Retina (tissue), 1 donor: ENCODE measurements around the gene C7.

Experiments used
- DNase-seq: peaks from one replicate; pipeline ENCODE4 v3.0.0-alpha.2; 2016

The C7 gene

DNA sequence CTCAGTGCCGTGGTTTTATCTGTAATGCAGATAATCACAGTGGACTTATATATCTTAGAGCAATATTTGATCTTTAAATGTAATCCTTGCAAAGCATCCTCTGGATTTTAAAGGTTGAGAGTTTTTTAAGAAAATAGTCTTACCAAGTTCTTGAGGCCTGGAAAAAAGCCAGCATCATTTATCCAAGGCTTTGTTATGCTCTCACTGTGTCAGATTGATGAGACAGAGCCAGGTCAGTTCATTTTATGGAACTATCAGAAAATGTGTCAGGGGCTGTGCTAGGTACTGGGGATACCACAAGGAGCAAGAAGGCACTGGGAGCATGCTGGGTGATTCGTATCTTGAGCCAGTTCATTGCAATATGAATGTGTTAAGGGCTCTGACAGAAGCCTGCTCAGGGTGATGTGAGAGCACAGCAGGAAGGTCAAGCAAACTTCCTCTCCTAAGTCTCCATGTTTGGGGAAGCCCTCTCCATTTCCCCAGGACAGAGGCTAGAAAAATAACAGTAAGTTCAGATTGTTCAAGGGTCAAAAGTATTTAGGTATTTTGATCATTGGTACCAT, 19.7 kb downstream of the C7 start:
- no peak for DNase-seq

GRCh38 chr5:40932766-40933165, 23.5 kb downstream of the C7 start:
- no peak for DNase-seq

GRCh38 chr5:40937075-40937474, 27.8 kb downstream of the C7 start:
- no peak for DNase-seq

GRCh38 chr5:40939753-40940152, 30.5 kb downstream of the C7 start:
- DNase-seq = no peak

GRCh38 chr5:40945111-40945510, 35.8 kb downstream of the C7 start:
- no peak for DNase-seq

DNA sequence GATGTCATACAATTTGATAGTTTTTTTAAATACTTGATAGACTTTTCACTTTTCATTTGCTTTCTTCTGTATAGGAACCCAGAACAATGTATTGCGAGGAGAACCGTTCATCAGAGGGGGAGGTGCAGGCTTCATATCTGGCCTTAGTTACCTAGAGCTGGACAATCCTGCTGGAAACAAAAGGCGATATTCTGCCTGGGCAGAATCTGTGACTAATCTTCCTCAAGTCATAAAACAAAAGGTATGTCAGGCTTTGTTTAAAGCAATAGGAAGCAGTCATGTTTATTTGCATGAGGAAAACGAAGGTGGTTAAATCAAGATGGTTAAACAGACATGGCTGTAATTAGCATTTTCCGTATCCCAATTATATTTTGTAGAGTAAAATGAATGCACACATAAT, 46.0 kb downstream of the C7 start:
- no peak for DNase-seq

DNA sequence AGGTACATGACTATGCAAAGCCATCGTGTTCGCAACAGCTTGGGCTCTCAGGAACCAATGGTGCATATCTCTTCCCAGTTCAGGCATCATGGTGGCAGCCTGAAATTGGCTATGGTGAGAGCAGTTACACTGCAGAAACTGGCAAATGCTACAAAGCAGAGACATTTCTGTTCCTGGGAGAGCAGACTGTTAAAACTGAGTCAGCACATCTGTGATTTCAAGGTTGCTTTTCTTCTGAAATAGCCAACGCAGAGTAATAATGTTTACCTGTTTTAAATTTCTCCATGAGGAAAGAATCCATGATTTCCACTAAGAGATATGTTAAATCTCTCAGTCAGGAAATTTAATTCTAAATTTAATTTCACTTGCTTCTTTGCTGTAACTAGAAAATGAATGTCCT, 47.8 kb downstream of the C7 start:
- no peak for DNase-seq

DNA sequence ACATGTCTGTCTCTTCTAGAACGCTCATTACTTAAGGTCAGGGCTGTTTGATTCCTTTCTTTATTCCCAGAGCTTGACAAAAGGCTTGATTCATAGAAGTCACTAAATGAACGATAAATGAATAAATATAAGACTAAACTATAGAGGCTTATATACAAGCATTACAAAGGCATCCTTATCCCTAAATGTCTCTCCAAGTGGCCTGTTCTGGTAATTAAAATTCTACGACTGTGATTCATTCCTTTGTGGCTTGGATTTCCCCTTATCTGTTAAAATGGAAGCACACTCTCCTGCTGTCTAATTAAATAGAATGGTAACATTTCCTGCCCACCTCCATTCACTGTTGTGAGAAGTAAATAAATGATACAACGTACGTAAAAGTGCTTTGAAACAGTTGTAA, 49.5 kb downstream of the C7 start:
- no peak for DNase-seq

DNA sequence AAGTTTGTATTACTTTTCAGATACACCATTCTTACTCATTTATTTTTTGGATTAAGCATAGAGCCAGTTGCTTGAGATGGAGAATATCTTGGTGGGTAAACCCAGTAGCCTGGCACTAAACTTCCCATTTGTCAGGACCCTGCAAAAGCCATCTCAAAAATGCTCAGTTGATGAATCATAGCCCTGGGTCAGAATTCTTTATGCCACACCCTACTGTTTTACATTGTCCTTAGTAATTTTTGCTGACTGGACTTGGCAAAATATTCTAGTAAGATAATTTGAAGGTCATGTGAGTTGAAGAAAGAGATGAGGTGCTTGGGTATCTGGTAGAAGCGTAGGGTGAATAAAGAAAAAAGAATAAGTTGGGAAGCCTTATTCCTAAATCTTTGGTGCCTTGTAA, 50.7 kb downstream of the C7 start:
- no peak for DNase-seq

DNA sequence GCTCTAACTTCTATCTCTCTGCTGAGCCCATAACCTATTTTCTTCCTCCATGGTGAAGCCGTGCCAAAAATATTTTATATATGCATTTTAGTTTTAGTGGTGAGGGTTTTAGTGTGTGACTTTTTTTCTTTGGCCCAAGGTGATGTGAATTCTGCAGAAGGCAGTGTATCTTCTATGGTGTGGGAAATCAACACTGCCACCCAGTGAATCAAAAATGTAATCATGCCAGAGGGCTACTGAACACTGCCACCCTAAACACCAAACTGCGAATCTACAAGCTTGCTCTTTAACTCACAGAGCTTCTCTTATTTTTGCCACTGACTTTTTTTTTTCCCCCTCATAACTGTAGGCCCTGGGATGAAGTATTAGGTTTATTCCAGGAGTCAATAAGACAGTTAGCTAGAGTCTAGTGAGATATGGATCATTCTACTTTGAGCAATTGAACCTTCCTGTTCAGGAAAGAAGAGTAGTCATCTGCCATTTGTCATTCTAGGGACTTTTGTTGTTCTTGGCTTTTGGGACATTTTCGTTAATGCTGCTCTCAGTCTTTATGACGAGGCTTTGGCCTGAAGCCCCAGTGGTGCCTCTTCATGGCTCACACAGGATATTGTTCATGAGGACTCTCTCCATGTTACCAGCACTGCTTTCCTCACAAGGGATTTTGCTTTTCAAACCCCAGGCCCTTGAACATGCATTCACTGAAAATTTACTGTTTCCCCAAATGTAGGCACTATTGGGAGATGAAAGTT, 53.1 kb downstream of the C7 start:
- DNase-seq = no peak

DNA sequence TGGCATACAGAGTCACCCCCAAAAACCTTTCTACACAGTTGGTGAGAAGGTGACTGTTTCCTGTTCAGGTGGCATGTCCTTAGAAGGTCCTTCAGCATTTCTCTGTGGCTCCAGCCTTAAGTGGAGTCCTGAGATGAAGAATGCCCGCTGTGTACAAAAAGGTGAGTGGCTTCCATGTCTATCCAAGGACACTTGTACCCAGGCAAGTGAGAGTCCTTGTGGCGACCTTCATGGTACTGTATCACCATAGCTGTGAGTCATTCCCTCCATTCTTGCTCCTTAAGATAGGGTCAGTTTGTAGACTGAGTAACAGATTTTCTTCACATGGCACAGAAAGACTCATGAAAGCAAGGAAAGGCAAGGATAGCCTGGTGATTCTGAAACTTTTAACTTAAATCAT, 63.1 kb downstream of the C7 start:
- no peak for DNase-seq

DNA sequence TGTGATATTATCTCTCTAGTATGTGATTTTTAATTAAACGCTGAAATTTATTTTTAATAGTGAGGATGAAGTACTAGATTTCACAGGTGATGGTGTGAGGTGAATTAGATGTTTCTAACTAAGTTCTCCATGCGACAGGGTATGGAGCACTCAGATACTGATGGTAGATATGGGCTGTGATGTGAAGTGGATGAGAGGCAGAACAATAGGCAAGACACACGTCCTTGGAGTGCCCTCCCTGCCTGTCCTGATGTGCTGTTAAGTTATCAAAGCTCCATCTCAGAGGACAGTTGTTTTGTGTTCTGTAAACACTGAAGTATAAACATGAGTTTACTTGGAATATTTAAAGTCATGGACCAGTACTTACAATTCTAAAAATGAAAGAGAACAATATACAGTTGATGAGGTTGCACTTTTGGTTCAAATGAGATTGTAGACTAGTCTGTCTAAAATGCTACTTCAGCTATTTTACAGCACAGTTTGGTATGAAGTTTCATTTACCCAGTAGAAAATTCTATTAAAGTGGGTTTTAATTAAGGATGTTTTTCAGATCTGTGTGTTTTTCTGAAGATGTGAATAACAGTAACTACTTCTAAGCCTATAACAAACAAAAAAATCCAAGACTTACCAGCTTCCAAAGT, 64.2 kb downstream of the C7 start:
- DNase-seq = no peak

- DNase-seq = no peak
Measured at GRCh38 chr5:40976041-40976440, 66.7 kb downstream of the C7 start.

GRCh38 chr5:40976836-40977235, 67.5 kb downstream of the C7 start:
- DNase-seq = no peak

- DNase-seq = no peak
Measured at GRCh38 chr5:40981420-40981819, 72.1 kb downstream of the C7 start.

DNA sequence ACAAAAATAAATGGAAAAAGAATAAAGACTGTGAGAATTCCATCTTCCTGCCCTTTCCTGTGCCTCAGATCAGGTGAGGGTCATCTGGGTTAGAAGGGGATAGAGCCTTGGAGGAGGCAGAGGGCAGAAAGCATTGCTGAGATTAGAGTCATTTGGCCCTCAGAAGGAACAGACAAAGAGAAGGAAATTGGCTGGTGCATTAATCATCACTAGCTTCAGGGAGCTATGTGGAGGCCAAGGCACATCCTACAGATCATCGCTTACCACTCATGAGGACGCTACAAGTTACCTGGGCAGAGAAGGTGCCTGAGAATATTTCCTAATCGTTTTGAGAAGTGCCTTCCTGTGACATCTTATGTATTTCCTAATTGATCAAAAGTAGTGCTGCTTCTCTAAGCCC, 74.5 kb downstream of the C7 start:
- no peak for DNase-seq

DNA sequence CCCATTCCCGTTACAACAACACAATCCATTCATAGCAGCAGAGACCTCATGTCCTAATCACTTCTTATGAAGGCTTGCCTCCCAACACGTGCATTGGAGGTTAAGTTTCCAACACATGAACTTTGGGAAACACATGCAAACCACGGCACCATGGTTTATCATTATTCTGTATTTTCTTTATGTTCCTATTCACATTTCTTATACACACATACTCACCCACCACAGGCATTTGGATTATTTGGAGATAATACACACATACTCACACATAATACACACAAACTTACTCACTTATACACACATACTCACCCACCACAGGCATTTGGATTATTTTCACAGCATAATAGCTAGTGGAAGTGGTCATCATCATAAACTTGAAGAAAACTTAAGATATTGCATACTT, 75.6 kb downstream of the C7 start:
- DNase-seq = no peak

DNA sequence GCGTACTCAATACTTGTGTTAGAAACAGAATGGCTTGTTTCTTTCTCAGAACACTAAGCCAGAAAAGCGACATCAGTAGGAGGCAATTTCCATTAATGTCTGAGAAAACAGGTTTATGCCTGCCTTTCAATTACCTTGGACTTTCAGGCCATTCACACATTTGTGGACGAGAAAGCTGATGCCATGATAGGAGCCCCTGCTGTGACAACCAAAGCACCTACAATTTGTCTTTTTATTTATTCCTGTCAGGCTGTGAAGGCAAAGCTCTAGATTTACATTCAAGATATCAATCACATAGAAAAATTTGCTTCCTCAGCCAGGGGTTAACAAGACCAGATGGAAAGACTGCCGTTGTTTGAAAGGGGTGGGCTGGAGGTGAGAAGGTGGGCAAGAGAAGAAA, 76.2 kb downstream of the C7 start:
- no peak for DNase-seq

DNA sequence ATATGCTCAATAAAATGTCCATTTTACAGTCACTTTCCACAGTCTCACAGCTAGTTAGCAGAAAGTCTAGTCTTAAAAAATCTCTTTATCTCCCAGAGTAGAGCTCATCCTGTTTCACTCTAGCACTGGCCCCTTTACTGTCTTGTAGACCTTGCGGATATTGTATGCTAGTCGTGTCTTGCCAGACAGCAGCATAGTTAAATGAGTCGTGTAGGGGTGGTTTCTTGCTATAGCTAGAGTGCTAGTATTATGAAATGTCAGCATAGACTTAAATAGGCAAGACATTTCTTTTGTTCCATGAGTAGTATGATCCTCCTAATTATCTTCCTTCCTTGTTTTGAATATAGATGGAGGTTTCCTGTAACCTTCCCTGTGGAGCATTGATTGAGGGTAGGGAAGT, 77.4 kb downstream of the C7 start:
- no peak for DNase-seq

- no peak for DNase-seq
Measured at GRCh38 chr5:40987349-40987748, 78.1 kb downstream of the C7 start.

- DNase-seq = no peak
Measured at GRCh38 chr5:40988746-40989510, 79.6 kb downstream of the C7 start.

GRCh38 chr5:40991168-40991980, 82.1 kb downstream of the C7 start:
- DNase-seq = no peak

DNA sequence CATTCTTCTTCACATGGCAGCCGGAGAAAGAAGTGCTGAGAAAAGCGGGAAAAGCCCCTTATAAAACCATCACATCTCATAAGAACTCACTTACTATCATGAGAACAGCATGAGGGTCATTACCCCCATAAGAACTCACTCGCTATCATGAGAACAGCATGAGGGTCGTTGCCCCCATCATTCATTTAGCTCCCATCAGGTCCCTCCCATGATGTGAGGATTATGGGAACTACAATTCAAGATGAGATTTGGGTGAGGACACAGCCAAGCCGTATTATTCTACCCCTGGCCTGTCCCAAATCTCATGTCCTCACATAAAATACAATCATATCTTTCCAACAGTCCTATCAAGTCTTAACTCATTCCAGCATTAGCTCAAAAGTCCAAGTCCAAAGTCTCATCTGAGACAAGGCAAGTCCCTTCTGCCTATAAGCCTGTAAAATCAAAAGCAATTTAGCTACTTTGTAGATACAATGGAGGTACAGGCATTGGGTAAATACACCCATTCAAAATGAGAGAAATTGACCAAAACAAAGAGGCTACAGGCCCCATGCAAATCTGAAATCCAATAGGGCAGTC, 82.8 kb downstream of the C7 start:
- no peak for DNase-seq
